Suppressor macrophage treated with lipopolysaccharide for 4 hours (primary cell): Measurements from ENCODE around the gene SLC26A3.
A peak's percentile ranks its signal among the peaks of the same experiment; 100 is the strongest.

ENCODE experiments used
- DNase-seq: peaks from one replicate; pipeline ENCODE4 v3.0.0-alpha.2; 2020

The SLC26A3 gene

GRCh38 chr7:107815254-107815882, 12.3 kb upstream of the SLC26A3 start:
- peak; percentile 31 for DNase-seq

GRCh38 chr7:107813524-107813923, 10.5 kb upstream of the SLC26A3 start:
- no peak for DNase-seq

- no peak for DNase-seq
Measured at GRCh38 chr7:107811934-107812333, 8.9 kb upstream of the SLC26A3 start.

GRCh38 chr7:107810626-107811025, 7.6 kb upstream of the SLC26A3 start:
- no peak for DNase-seq

- DNase-seq, result no peak
Measured at GRCh38 chr7:107809179-107809578, 6.2 kb upstream of the SLC26A3 start.

GRCh38 chr7:107799647-107800264, 3.3 kb downstream of the SLC26A3 start:
- DNase-seq, result no peak

GRCh38 chr7:107792364-107792763, 10.7 kb downstream of the SLC26A3 start:
- DNase-seq, result no peak

- DNase-seq, result no peak
Measured at GRCh38 chr7:107789647-107790046, 13.4 kb downstream of the SLC26A3 start.

GRCh38 chr7:107788662-107789061, 14.4 kb downstream of the SLC26A3 start:
- DNase-seq, result no peak

- DNase-seq, result no peak
Measured at GRCh38 chr7:107788216-107788615, 14.8 kb downstream of the SLC26A3 start.

- no peak for DNase-seq
Measured at GRCh38 chr7:107785926-107786325, 17.1 kb downstream of the SLC26A3 start.

- DNase-seq, result no peak
Measured at GRCh38 chr7:107785170-107785569, 17.9 kb downstream of the SLC26A3 start.

- no peak for DNase-seq
Measured at GRCh38 chr7:107783648-107784047, 19.4 kb downstream of the SLC26A3 start.

GRCh38 chr7:107782374-107782773, 20.6 kb downstream of the SLC26A3 start:
- DNase-seq, result no peak

GRCh38 chr7:107779647-107780099, 23.4 kb downstream of the SLC26A3 start:
- DNase-seq, result no peak

GRCh38 chr7:107778283-107778682, 24.7 kb downstream of the SLC26A3 start:
- no peak for DNase-seq

- no peak for DNase-seq
Measured at GRCh38 chr7:107777702-107778101, 25.3 kb downstream of the SLC26A3 start.

- DNase-seq, result peak; percentile 10
Measured at GRCh38 chr7:107773027-107773426, 30.0 kb downstream of the SLC26A3 start.

- DNase-seq, result no peak
Measured at GRCh38 chr7:107768263-107768662, 34.8 kb downstream of the SLC26A3 start.

- DNase-seq, result no peak
Measured at GRCh38 chr7:107767391-107767790, 35.6 kb downstream of the SLC26A3 start.

- no peak for DNase-seq
Measured at GRCh38 chr7:107758667-107759066, 44.4 kb downstream of the SLC26A3 start.

- DNase-seq, result no peak
Measured at GRCh38 chr7:107754642-107755041, 48.4 kb downstream of the SLC26A3 start.

GRCh38 chr7:107751113-107751512, 51.9 kb downstream of the SLC26A3 start:
- no peak for DNase-seq

GRCh38 chr7:107746006-107746405, 57.0 kb downstream of the SLC26A3 start:
- no peak for DNase-seq

- no peak for DNase-seq
Measured at GRCh38 chr7:107744345-107744750, 58.7 kb downstream of the SLC26A3 start.
